Neural cell (in vitro differentiated cells): ENCODE results near the gene SLC9A7. TPM values are rescaled to one million over a fixed set of nuclear protein-coding genes. Genes with fewer than 3 reads are reported as not detected.

ENCODE experiments used
- H2AFZ ChIP-seq: fragments of 200-600, 300-800 bp; sonication (generic), shearing (Covaris generic); 2 replicates; pipeline ENCODE4 v1.6.0; 2014; ENCODE audit warnings: low read depth, mild to moderate bottlenecking, antibody characterized with exemption, low read length, moderate library complexity
- H3F3A ChIP-seq: fragments of 200-600 bp; shearing (Covaris generic); 2 replicates; pipeline ENCODE4 v1.6.1; 2016; ENCODE audit warnings: mild to moderate bottlenecking, moderate library complexity, mixed read lengths, antibody characterized with exemption, low read length; ENCODE audit not compliant: insufficient read depth, poor library complexity, severe bottlenecking
- H3K27ac ChIP-seq: fragments of 200-600, 300-800 bp; sonication (generic), shearing (Covaris generic); 2 replicates; pipeline ENCODE4 v1.5.1; 2014; ENCODE audit warnings: mild to moderate bottlenecking, low read length, moderate library complexity
- H3K27me3 ChIP-seq: fragments of 300-800, 200-600 bp; sonication (generic), shearing (Covaris generic); 2 replicates; pipeline ENCODE4 v1.6.0; 2014; ENCODE audit warnings: mild to moderate bottlenecking, low read depth, low read length, moderate library complexity; ENCODE audit not compliant: insufficient read depth
- H3K36me3 ChIP-seq: fragments of 300-800, 200-600 bp; sonication (generic), shearing (Covaris generic); 2 replicates; pipeline ENCODE4 v1.5.1; 2014; ENCODE audit warnings: mild to moderate bottlenecking, antibody characterized with exemption, low read length, moderate library complexity; ENCODE audit not compliant: insufficient read depth
- H3K4me2 ChIP-seq: fragments of 300-800, 200-600 bp; sonication (generic), shearing (Covaris generic); 2 replicates; pipeline ENCODE4 v1.6.0; 2014; ENCODE audit warnings: mild to moderate bottlenecking, low read length
- H3K4me3 ChIP-seq: fragments of 300-800, 200-600 bp; sonication (generic), shearing (Covaris generic); 2 replicates; pipeline ENCODE4 v1.5.1; 2014; ENCODE audit warnings: mild to moderate bottlenecking, low read length, moderate library complexity
- H3K79me2 ChIP-seq: fragments of 200-600 bp; shearing (Covaris generic); replicated peaks from 2 replicates; pipeline ENCODE4 v1.6.0; 2014; ENCODE audit warnings: mild to moderate bottlenecking, low read length, moderate library complexity; ENCODE audit not compliant: insufficient read depth
- H3K9ac ChIP-seq: fragments of 300-800, 200-600 bp; sonication (generic), shearing (Covaris generic); 2 replicates; pipeline ENCODE4 v1.6.1; 2016; ENCODE audit warnings: mild to moderate bottlenecking, low read length, mixed read lengths
- H3K9me2 ChIP-seq: fragments of 200-600 bp; shearing (Covaris generic); 2 replicates; pipeline ENCODE4 v1.6.1; 2016; ENCODE audit warnings: mild to moderate bottlenecking, low read length, mixed read lengths; ENCODE audit not compliant: insufficient read depth
- H3K9me3 ChIP-seq: fragments of 200-600, 300-800 bp; sonication (generic), shearing (Covaris generic); 2 replicates; pipeline ENCODE4 v1.6.1; 2016; ENCODE audit warnings: mild to moderate bottlenecking, mixed run types, low read length, moderate library complexity, mixed read lengths
- H4K20me1 ChIP-seq: fragments of 200-600 bp; shearing (Covaris generic); 2 replicates; pipeline ENCODE4 v1.6.1; 2016; ENCODE audit warnings: mild to moderate bottlenecking, mixed run types; ENCODE audit not compliant: insufficient read depth
- CTCF ChIP-seq: fragments of 450-650 bp; IDR thresholded peaks from 2 replicates; pipeline ENCODE4 v1.5.1; 2014; ENCODE audit warnings: antibody characterized with exemption, mild to moderate bottlenecking, moderate library complexity; ENCODE audit not compliant: poor library complexity, severe bottlenecking
- EP300 ChIP-seq: fragments of 450-650 bp; conservative IDR thresholded peaks from 2 replicates; pipeline ENCODE4 v1.6.1; 2014; ENCODE audit warnings: antibody characterized with exemption, mild to moderate bottlenecking, moderate library complexity; ENCODE audit not compliant: poor library complexity, severe bottlenecking
- EZH2 ChIP-seq: fragments of 200-600, 300-800 bp; shearing (Covaris generic), sonication (generic); IDR thresholded peaks from 2 replicates; pipeline ENCODE4 v1.6.1; 2014; ENCODE audit warnings: antibody characterized with exemption, low read length, borderline replicate concordance, mild to moderate bottlenecking; ENCODE audit not compliant: insufficient read depth, poor library complexity, severe bottlenecking
- MXI1 ChIP-seq: fragments of 450-650 bp; conservative IDR thresholded peaks from 2 replicates; pipeline ENCODE4 v1.6.1; 2014; ENCODE audit warnings: antibody characterized with exemption, mild to moderate bottlenecking; ENCODE audit not compliant: poor library complexity, severe bottlenecking
- POLR2AphosphoS5 ChIP-seq: IDR thresholded peaks from 2 replicates; pipeline ENCODE4 v1.6.1; 2012
- RAD21 ChIP-seq: fragments of 450-650 bp; conservative IDR thresholded peaks from 2 replicates; pipeline ENCODE4 v1.6.1; 2014; ENCODE audit warnings: antibody characterized with exemption, mild to moderate bottlenecking, moderate library complexity
- REST ChIP-seq: IDR thresholded peaks from 2 replicates; pipeline ENCODE4 v1.6.1; 2012; ENCODE audit warnings: borderline replicate concordance
- SMC3 ChIP-seq: fragments of 450-650 bp; conservative IDR thresholded peaks from 2 replicates; pipeline ENCODE4 v1.6.1; 2014; ENCODE audit warnings: antibody characterized with exemption, mild to moderate bottlenecking, moderate library complexity; ENCODE audit not compliant: poor library complexity
- TAF1 ChIP-seq: IDR thresholded peaks from 2 replicates; pipeline ENCODE4 v1.6.1; 2012; ENCODE audit warnings: low read depth
- polyA plus RNA-seq: library from polyadenylated mRNA; depleted of rRNA; stranded (reverse); fragments of >200 nt; gene quantifications from 2 replicates; pipeline ENCODE4 v1.2.3, GENCODE V29; 2014

SLC9A7 gene
- polyA plus RNA-seq, 1 donor from 2014 or later, result 12.1 TPM

GRCh38 chrX:46620505-46620904 lies 138.4 kb downstream of the SLC9A7 start:
- no peaks in the 10 kb centered on the region for H3K9me2 ChIP-seq
- no peaks in the 10 kb centered on the region for H3K9me3 ChIP-seq
- H3K9ac ChIP-seq, result no peak overlapping the region
- H3K4me3 ChIP-seq, result no peak overlapping the region
- no peaks in the 10 kb centered on the region for H3F3A ChIP-seq
- H2AFZ ChIP-seq, result no peak overlapping the region
- TF ChIP-seq CTCF, result no peak
- no peaks in the 10 kb centered on the region for H3K79me2 ChIP-seq
- H3K27ac ChIP-seq, result no peak overlapping the region
- H4K20me1 ChIP-seq, result no peaks in the 10 kb centered on the region
- no peak overlapping the region for H3K4me2 ChIP-seq
- H3K36me3 ChIP-seq, result no peaks in the 10 kb centered on the region
- H3K27me3 ChIP-seq, result no peaks in the 10 kb centered on the region

GRCh38 chrX:46618947-46619346 lies 140.0 kb downstream of the SLC9A7 start:
- Histone ChIP-seq H3K4me2 (no peak overlapping the region), H3K27me3 (no peaks in the 10 kb centered on the region), H3F3A (no peaks in the 10 kb centered on the region), H3K36me3 (no peaks in the 10 kb centered on the region), H3K79me2 (no peaks in the 10 kb centered on the region), H3K9ac (no peak overlapping the region), H4K20me1 (no peaks in the 10 kb centered on the region), H3K27ac (no peak overlapping the region), H3K9me3 (no peaks in the 10 kb centered on the region), H3K9me2 (no peaks in the 10 kb centered on the region), H2AFZ (no peak overlapping the region), H3K4me3 (no peak overlapping the region)
- no peak for TF ChIP-seq RAD21
- no peak for TF ChIP-seq EZH2
- TF ChIP-seq TAF1, result no peak
- no peak for TF ChIP-seq REST
- no peak for TF ChIP-seq SMC3
- TF ChIP-seq MXI1, result no peak
- TF ChIP-seq CTCF, result no peak
- no peak for TF ChIP-seq EP300
- no peak for TF ChIP-seq POLR2AphosphoS5
